Common myeloid progenitor, CD34-positive (primary cell): Measurements from ENCODE around the gene RPS19BP1. TPM values are rescaled to one million over a fixed set of nuclear protein-coding genes. Genes with fewer than 3 reads are reported as not detected.

ENCODE experiments used
- CTCF ChIA-PET: fragments of 350-600 bp; sonication (Branson Sonifier 250); formaldehyde crosslinking; loops from one replicate; lab custom pipeline; 2021; ENCODE audit warnings: antibody characterized with exemption; lab: Charles Lee
- POLR2A ChIA-PET: fragments of 350-600 bp; sonication (Branson Sonifier 250); formaldehyde crosslinking; loops from one replicate; lab custom pipeline; 2021; ENCODE audit warnings: antibody characterized with exemption; lab: Charles Lee
- DNase-seq, 3 donors: peaks; one replicate each; pipeline versions ENCODE4 v3.0.0 to v3.0.0-alpha.2; 2013
- H3K27ac ChIP-seq, 2 experiments: 1 replicate in 1 of 2; 2 replicates in 1 of 2; pipeline ENCODE4 v1.7.0; 2013; ENCODE audit warnings: inconsistent platforms in 2 of 2, low read length in 2 of 2, mild to moderate bottlenecking in 2 of 2, low read depth in 1 of 2, moderate library complexity in 1 of 2; ENCODE audit not compliant: severe bottlenecking in 2 of 2, insufficient read depth in 1 of 2, poor library complexity in 1 of 2
- H3K27me3 ChIP-seq, 5 experiments: replicated peaks in 2 of 5; 1 replicate in 3 of 5; 2 replicates in 2 of 5; pipeline versions ENCODE4 v1.6.1 to v1.7.0; 2013; ENCODE audit warnings: low read length in 4 of 5, mild to moderate bottlenecking in 2 of 5, moderate library complexity in 2 of 5, inconsistent platforms in 1 of 5; ENCODE audit not compliant: insufficient read depth in 5 of 5, control insufficient read depth in 4 of 5
- H3K36me3 ChIP-seq, 4 experiments: 1 replicate in 2 of 4; 2 replicates in 2 of 4; pipeline versions ENCODE4 v1.6.1 to v1.7.0; 2013; ENCODE audit warnings: low read length in 3 of 4, control low read depth in 1 of 4, mild to moderate bottlenecking in 1 of 4; ENCODE audit not compliant: control insufficient read depth in 4 of 4, insufficient read depth in 4 of 4
- H3K4me1 ChIP-seq, 4 experiments: 1 replicate in 3 of 4; 2 replicates in 1 of 4; pipeline versions ENCODE4 v1.6.1 to v1.7.1; 2013; ENCODE audit warnings: low read length in 3 of 4, mild to moderate bottlenecking in 3 of 4, control low read depth in 1 of 4, inconsistent platforms in 1 of 4, moderate library complexity in 1 of 4; ENCODE audit not compliant: control insufficient read depth in 4 of 4, insufficient read depth in 4 of 4; ENCODE audit errors: control extremely low read depth in 1 of 4
- H3K4me3 ChIP-seq, 7 experiments: 1 replicate in 4 of 7; 2 replicates in 3 of 7; pipeline versions ENCODE4 v1.5.1 to v1.7.0; 2013; ENCODE audit warnings: mild to moderate bottlenecking in 7 of 7, low read length in 6 of 7, moderate library complexity in 6 of 7, inconsistent platforms in 2 of 7, low read depth in 2 of 7, control low read depth in 1 of 7; ENCODE audit not compliant: insufficient read depth in 4 of 7, control insufficient read depth in 1 of 7; ENCODE audit errors: extremely low read depth in 1 of 7
- H3K9me3 ChIP-seq, 5 experiments: 1 replicate in 4 of 5; 2 replicates in 1 of 5; pipeline versions ENCODE4 v1.6.1 to v1.7.1; 2013; ENCODE audit warnings: low read length in 4 of 5, mild to moderate bottlenecking in 2 of 5, inconsistent platforms in 1 of 5, low read depth in 1 of 5, moderate library complexity in 1 of 5; ENCODE audit not compliant: control insufficient read depth in 4 of 5, insufficient read depth in 2 of 5; ENCODE audit errors: control extremely low read depth in 1 of 5
- WGBS: methylation state at CpG from one replicate; pipeline ENCODE4 v1.1.5; 2013; ENCODE audit not compliant: insufficient coverage; 5-methylcytosine and 5-hydroxymethylcytosine counted together
- polyA plus RNA-seq: library from polyadenylated mRNA; unstranded; fragments of 120-200 nt; gene quantifications from one replicate; pipeline ENCODE4 v1.2.1, GENCODE V29; 2013

Gene RPS19BP1, protein sequence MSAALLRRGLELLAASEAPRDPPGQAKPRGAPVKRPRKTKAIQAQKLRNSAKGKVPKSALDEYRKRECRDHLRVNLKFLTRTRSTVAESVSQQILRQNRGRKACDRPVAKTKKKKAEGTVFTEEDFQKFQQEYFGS
- polyA plus RNA-seq: 50.2 TPM

DNA sequence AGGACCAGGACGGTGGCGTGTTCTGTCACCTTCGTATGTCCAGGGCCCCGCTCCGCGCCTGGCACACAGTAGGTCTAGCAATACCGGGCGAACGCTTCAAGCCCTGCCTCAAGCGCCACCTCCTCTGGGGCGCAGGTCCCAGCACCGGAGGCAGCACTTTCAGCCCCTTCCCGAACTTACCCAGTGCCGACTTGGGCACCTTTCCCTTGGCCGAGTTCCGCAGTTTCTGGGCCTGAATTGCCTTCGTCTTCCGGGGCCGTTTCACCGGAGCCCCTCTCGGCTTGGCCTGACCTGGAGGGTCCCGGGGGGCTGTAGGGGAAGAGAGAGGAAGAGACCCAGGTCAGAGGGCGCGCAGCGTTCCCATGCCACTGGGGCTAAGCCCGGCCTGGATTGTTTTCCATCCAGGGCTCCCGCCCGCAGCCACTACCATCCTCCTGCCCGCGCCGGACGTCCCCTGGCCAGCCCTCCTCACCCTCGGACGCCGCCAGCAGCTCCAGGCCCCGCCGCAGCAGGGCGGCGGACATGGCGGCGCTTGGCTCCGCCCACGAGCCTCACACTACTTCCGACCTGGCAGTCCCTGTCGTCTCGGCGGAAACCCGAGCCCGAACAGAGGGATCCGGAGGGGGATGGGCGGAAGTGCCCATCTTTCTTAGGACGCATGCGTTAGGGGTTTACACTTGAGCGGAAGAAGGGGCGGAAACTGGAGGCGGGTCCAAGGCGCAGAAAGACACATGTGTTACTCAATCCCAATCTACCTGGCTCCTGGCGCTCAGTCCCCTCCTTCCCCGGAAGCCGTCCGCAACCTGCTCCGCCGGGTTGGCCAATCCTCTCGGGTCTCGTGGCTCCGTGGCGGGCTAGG lies at the start of gene RPS19BP1:
RPS19BP1 (minus strand) TSS at position 534 of the 859 bp plus-strand sequence; CDS start at position 524, 10 bp downstream.
- Histone ChIP-seq H3K36me3 (peaks cover 3 to 32% (median 19%) of the 10 kb centered on the region in 4 experiments), H3K9me3 (no peaks in the 10 kb centered on the region), H3K27ac (peak within 1 kb of the TSS; percentile 81 to 93), H3K4me1 (peaks cover 12 to 61% (median 55%) of the 10 kb centered on the region in 4 experiments), H3K4me3 (peak within 1 kb of the TSS; percentile 75 to 96 (median 83)), H3K27me3 (peaks cover 0 to under 1% (median 0%) of the 10 kb centered on the region in 5 experiments)
- under 1% methylated on average over 58 of the region's 67 CpGs for WGBS
- POLR2A ChIA-PET: interaction anchor here (1.0 kb wide), 1 partner anchor 12 kb away, joined by 3 read pairs; the partner anchor contains the start of gene ATF4
- CTCF ChIA-PET: interaction anchor here (2.1 to 11.8 kb wide), 5 partner anchors 12 to 133 kb away, joined by 5 to 243 read pairs (median 31); partner anchors contain the start of genes ATF4 and TAB1
- DNase-seq: peak; percentile 100

DNA sequence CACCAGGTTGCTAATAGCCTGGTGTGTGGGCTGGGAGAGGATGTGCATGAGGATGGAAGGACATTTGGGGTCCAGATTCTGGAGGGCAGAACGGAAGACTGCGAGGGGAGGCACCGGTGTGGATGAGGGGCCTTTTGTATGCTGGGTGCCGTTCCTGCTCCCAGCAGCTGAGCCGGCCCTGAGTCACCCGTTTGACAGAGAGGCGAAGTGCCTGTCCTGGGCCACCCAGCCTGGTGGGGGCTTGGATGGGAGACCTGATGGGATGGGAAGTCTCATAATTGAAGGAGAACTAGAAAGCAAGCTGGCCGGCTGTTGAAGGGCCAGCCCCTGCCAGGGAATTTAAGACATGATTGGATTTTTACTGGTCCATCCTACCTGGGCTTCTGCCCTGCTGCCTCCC lies 48.8 kb upstream of the RPS19BP1 start:
- Histone ChIP-seq H3K4me1 (peaks cover 0 to 2% (median 0%) of the 10 kb centered on the region in 4 experiments), H3K36me3 (no peaks in the 10 kb centered on the region), H3K27ac (no peak overlapping the region), H3K27me3 (peaks cover 0 to 50% (median 8%) of the 10 kb centered on the region in 5 experiments), H3K9me3 (no peaks in the 10 kb centered on the region), H3K4me3 (no peak overlapping the region)
- 95% methylated on average over 8 of the region's 8 CpGs for WGBS
- ChIA-PET CTCF (no interaction called here), POLR2A (no interaction called here)
- no peak for DNase-seq

DNA sequence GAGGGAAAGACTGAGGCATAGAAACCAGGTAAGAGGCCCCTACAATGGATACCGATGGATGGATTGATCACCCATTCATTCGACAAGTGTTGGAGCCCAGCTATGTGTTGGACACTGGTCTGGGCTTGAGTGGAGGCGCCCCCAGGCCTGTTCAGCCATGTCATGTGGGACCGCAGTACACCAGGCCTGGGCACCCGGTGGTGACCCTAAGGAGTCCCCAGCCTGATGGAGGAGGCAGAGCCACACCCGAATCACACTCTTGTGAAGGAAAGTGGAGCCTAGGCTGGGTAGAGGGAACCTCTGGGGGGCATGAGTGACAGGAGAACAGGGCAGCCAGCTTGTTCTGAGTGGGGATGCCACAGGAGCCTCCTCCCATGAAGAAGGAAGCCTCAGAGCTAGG lies 48.2 kb upstream of the RPS19BP1 start:
- H3K27ac ChIP-seq: no peak overlapping the region
- CTCF ChIA-PET: no interaction called here
- peaks cover 0 to 54% (median 8%) of the 10 kb centered on the region in 5 experiments for H3K27me3 ChIP-seq
- WGBS: 90% methylated on average over 5 of the region's 6 CpGs
- no peak overlapping the region for H3K4me3 ChIP-seq
- DNase-seq: no peak
- POLR2A ChIA-PET: no interaction called here
- H3K9me3 ChIP-seq: no peaks in the 10 kb centered on the region
- no peaks in the 10 kb centered on the region for H3K36me3 ChIP-seq
- H3K4me1 ChIP-seq: peaks cover 0 to 2% (median 0%) of the 10 kb centered on the region in 4 experiments

DNA sequence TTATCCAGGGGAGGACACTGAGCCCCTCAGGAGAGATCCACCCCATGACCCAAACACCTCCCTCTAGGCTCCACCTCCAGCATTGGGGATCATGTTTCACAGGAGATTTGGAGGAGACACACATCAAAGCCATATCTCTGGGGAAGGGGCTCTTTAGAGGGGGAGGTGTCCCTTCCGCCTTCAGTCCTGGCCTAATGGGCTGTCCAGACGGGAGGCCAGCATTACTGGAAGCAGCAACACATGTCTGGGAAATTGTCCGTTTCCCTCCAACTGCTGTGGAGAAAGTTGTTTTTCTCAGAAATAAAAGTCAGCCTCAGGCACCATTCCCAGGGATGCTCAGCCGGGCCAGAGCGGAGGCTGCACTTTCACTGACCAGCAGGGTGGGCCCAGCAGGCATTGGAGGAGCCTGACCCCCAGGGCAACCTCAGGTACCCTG lies 47.5 kb upstream of the RPS19BP1 start:
- Histone ChIP-seq H3K4me3 (no peak overlapping the region), H3K27ac (no peak overlapping the region), H3K36me3 (no peaks in the 10 kb centered on the region), H3K9me3 (no peaks in the 10 kb centered on the region), H3K27me3 (peaks cover 0 to 55% (median 8%) of the 10 kb centered on the region in 5 experiments), H3K4me1 (peaks cover 0 to 2% (median 0%) of the 10 kb centered on the region in 4 experiments)
- CTCF ChIA-PET: interaction anchor here (1.4 kb wide), 1 partner anchor 11 kb away, joined by 3 read pairs; no protein-coding TSS in a partner anchor
- POLR2A ChIA-PET: no interaction called here
- 83% methylated on average over 5 of the region's 5 CpGs for WGBS
- DNase-seq: no peak

DNA sequence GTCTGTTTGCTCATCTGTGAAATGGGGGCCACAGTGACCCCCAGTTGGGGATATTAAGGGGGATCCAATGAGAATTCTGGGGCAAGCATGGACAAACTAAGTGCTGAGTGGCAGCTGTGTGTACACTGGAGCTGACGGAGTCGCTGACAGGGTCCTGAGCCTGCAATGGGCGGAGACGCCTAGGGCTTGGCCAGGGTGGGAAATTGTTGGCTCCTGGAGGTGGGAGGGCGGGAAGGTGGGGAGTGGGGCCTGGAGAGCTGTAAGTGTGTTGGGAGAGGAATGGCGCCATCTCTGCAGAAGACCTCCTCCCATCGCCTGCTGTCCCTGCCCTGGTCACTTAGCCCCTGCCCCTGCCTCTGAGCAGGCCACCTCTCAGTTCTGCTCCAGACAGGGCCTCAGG lies 45.4 kb upstream of the RPS19BP1 start:
- DNase-seq: no peak
- 90% methylated on average over 4 of the region's 7 CpGs for WGBS
- Histone ChIP-seq H3K27ac (no peak overlapping the region), H3K4me1 (peaks cover 0 to 2% (median 0%) of the 10 kb centered on the region in 4 experiments), H3K9me3 (no peaks in the 10 kb centered on the region), H3K36me3 (no peaks in the 10 kb centered on the region), H3K27me3 (peaks cover 0 to 59% (median 8%) of the 10 kb centered on the region in 5 experiments), H3K4me3 (no peak overlapping the region)
- ChIA-PET POLR2A (no interaction called here), CTCF (no interaction called here)

DNA sequence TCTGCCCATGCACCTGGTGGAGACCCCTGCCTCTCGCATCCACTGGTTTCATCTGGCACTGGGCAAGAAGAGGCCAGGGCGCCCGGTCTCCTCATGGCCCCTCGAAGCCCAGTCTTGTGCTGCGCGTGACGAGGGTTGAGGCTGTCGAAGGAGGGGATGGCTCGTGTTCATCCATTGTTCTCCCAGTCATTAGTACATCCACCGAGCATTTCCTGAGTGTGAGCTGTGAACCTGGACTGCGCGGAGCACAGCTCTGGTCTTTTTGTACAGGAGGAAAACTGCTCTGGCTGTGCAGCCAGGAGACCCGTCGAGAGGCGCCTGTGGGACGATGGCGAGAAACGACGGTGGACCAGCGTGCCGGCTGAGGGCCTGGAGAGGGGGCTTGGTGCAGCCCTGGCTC lies 44.8 kb upstream of the RPS19BP1 start:
- POLR2A ChIA-PET: no interaction called here
- CTCF ChIA-PET: no interaction called here
- Histone ChIP-seq H3K27me3 (peaks cover 0 to 59% (median 8%) of the 10 kb centered on the region in 5 experiments), H3K4me3 (no peak overlapping the region), H3K4me1 (peaks cover 0 to 2% (median 0%) of the 10 kb centered on the region in 4 experiments), H3K36me3 (no peaks in the 10 kb centered on the region), H3K9me3 (no peaks in the 10 kb centered on the region), H3K27ac (no peak overlapping the region)
- WGBS: 70% methylated on average over 21 of the region's 21 CpGs
- DNase-seq: no peak
